Right cardiac atrium (tissue), 5 donors: ENCODE measurements around the gene TMEM59. TPM values are rescaled to one million over a fixed set of nuclear protein-coding genes. Genes with fewer than 3 reads are reported as not detected.
"Not testable (repeated sequence)": the region's sequence is repeated elsewhere in the genome, so short reads cannot be mapped to it uniquely, and the experiment has no call there.

ENCODE experiments used
- ATAC-seq, 2 donors: fragments of 200-7000 bp; cut with Tn5 transposase; one replicate each; pipeline versions ENCODE4 v1.8.0 to v1.9.1; 2020; ENCODE audit warnings: moderate library complexity in 2 of 2, mild to moderate bottlenecking in 1 of 2
- DNase-seq, 3 donors: peaks; one replicate each; pipeline ENCODE4 v3.0.0-alpha.2; 2020
- H3K27ac ChIP-seq: one replicate; pipeline ENCODE4 v1.5.1; 2013; ENCODE audit warnings: mild to moderate bottlenecking, low read length, control low read depth, moderate library complexity
- H3K27me3 ChIP-seq: one replicate; pipeline ENCODE4 v1.6.1; 2013; ENCODE audit not compliant: control insufficient read depth, insufficient read depth
- H3K4me1 ChIP-seq: one replicate; pipeline ENCODE4 v1.6.1; 2013; ENCODE audit warnings: low read length; ENCODE audit not compliant: control insufficient read depth, insufficient read depth
- H3K4me3 ChIP-seq: one replicate; pipeline ENCODE4 v1.5.1; 2013; ENCODE audit warnings: low read length, control low read depth
- H3K9me3 ChIP-seq: one replicate; pipeline ENCODE4 v1.6.1; 2013; ENCODE audit warnings: low read length; ENCODE audit not compliant: control insufficient read depth
- WGBS: extraction: QIAGEN DNeasy Blood & Tissue Kit; methylation state at CpG from one replicate; pipeline ENCODE4 v1.1.7; 2013; 5-methylcytosine and 5-hydroxymethylcytosine counted together
- intact Hi-C, 4 donors: fragments of 100-400 bp; cut with DNase I; formaldehyde crosslinking; loops; one replicate each; pipeline versions ENCODE4 v1.11.0 to v1.14.0; 2022 to 2023
- polyA plus RNA-seq: library from polyadenylated mRNA; stranded (reverse); fragments of 200-250 nt; gene quantifications from one replicate; pipeline ENCODE4 v1.2.3, GENCODE V29; 2013
- total RNA-seq, 4 donors: library from RNA; stranded (reverse); fragmentation: NEBNext Ultra II Directional; extraction: Animal tissue kit (Norgen Biotek cat#: 25700); gene quantifications; one replicate each; pipeline ENCODE4 v1.2.1, GENCODE V29; 2021
- donor health status: healthy with polysubstance abuse.
- donor health status: DM: no; HTN: yes; CAD: no.
- donor health status: DM: no; HTN: no; CAD: no.
- donor health status: DM: no; HTN: yes; CAD: no; lungs with severe emphysema.
- donor health status: DM: yes; HTN: yes; CAD: no.

The TMEM59 gene
- total and polyA plus RNA-seq, 5 donors: 245 to 377 (median 352) TPM

DNA sequence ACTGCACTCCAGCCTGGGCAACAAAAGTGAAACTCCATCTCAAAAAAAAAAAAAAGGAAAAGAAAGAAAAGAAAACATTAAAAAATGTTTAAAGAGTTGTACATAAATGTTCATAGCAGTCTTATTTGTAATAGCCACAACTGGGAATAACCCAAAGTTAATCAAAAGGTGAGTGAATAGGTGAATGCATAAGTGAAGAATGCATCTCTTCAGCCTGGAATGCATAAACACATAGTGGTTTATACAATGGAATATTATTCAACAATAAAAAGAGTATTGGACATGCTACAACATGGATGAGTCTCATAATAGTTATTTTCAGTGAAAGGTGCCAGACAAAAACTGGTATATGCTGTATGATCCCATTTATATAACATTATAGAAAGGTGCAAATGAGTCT lies 53.1 kb downstream of the TMEM59 start:
- no peak overlapping the region for H3K4me3 ChIP-seq
- H3K27ac ChIP-seq: no peak overlapping the region
- ATAC-seq (no peak), DNase-seq (no peak)
- intact Hi-C loops: no loop called here
- H3K4me1 ChIP-seq: no peaks in the 10 kb centered on the region
- no peaks in the 10 kb centered on the region for H3K27me3 ChIP-seq
- H3K9me3 ChIP-seq: no peaks in the 10 kb centered on the region

DNA sequence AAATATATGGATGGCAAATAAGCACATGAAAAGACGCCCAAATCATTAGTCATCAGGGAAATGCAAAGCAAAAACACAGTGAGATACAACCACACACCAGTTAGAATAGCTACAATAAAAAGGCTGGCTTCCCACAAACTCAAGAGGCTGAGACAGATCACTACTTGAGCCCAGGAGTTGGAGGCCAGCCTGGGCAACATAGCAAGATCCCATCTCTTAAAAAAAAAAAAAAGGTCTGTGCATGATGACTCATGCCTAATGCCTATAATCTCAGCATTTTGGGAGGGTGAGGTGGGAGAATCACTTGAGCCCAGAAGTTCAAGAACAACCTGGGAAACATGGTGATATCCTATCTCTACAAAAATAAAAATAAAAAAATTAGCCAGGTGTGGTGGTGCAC lies 54.8 kb downstream of the TMEM59 start:
- WGBS: 94% methylated on average over 1 of the region's 1 CpG
- DNase-seq: no peak
- Histone ChIP-seq H3K9me3 (no peaks in the 10 kb centered on the region), H3K27me3 (no peaks in the 10 kb centered on the region), H3K4me1 (no peaks in the 10 kb centered on the region), H3K4me3 (no peak overlapping the region), H3K27ac (no peak overlapping the region)
- ATAC-seq: no peak
- intact Hi-C loops: no loop called here

DNA sequence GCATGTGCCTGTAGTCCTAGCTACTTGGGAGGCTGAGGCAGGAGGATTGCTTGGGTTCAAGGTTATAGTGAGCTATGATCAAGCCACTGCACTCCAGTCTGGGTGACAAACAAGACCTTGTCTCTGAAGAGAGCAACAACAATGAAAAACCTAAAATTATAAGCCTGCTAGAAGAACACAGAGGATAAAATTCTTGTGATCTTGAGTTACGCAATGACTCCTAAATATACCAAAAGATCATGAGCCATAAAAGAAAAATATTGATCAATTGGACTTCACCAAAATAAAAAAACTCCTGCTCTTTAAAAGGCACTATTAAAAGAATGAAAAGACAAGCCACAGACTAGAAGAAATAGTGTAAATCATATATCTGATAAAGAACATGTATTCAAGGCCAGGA lies 57.3 kb downstream of the TMEM59 start:
- H3K27me3 ChIP-seq: no peaks in the 10 kb centered on the region
- no peak overlapping the region for H3K4me3 ChIP-seq
- 94% methylated on average over 1 of the region's 1 CpG for WGBS
- H3K27ac ChIP-seq: no peak overlapping the region
- no peaks in the 10 kb centered on the region for H3K9me3 ChIP-seq
- H3K4me1 ChIP-seq: no peaks in the 10 kb centered on the region
- no peak for ATAC-seq
- no peak for DNase-seq
- intact Hi-C loops: no loop called here

DNA sequence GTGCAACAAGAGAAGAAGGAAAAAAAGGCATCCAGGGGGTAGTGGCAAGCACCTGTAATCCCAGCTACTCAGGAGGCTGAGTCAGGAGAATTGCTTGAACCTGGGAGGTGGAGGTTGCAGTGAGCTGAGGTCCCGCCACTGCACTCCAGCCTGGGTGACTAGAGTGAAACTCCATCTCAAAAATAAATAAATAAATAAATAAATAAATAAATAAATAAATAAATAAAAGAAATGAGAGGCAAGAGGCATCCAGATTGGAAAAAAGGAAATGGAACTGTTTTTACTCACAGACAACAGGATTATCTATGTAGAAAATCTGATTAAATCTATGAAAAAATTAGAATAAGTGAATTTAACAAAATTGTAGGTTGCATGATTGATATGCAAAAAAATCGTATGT lies 58.5 kb downstream of the TMEM59 start:
- DNase-seq, H3K4me3 ChIP-seq, ATAC-seq, H3K9me3 ChIP-seq, H3K27me3 ChIP-seq, H3K4me1 ChIP-seq, intact Hi-C loops, H3K27ac ChIP-seq: not testable (repeated sequence)
- WGBS: 85% methylated on average over 2 of the region's 2 CpGs

DNA sequence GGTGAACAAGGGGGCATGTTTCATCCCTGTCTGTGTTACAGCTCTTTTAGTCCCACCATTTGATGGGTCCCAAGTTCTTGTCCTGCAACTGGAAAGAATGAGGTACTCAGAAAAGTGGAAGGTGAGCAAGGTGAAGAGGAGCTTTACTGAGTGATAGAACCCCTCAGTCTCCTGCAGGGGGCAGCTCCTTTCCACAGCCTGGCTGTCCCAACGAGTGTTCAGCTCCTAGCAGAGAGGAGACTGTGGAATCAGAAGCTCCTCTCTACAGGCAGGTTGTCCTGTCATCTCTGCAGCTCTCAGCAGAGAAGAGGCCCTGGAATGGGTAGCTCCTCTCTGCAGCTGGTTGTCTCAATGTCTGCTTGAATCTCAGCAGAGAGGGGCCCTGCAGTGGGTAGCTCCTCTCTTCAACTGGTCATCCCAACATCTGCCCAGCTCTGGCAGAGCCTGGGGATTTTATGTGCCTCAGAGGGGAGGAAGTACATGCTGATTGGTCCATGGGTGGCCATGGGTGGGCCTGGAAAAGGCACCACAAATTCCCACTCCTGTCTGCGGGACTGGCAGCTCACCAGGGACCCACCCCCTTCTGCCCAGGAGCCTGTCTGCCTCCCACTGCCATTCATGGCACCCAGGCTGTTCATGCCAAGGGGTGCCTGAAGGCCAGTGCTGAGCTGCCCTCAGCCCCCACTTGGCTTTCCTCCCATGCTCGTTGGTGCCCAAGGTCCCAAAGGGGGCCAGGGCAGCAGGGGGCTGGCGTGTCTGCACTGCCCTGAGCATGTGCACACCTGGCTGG lies 60.7 kb downstream of the TMEM59 start:
- Histone ChIP-seq H3K4me1 (no peaks in the 10 kb centered on the region), H3K4me3 (no peak overlapping the region), H3K27me3 (no peaks in the 10 kb centered on the region), H3K9me3 (no peaks in the 10 kb centered on the region), H3K27ac (no peak overlapping the region)
- intact Hi-C loops: no loop called here
- DNase-seq (no peak), ATAC-seq (no peak)
- WGBS: 62% methylated on average over 4 of the region's 4 CpGs

DNA sequence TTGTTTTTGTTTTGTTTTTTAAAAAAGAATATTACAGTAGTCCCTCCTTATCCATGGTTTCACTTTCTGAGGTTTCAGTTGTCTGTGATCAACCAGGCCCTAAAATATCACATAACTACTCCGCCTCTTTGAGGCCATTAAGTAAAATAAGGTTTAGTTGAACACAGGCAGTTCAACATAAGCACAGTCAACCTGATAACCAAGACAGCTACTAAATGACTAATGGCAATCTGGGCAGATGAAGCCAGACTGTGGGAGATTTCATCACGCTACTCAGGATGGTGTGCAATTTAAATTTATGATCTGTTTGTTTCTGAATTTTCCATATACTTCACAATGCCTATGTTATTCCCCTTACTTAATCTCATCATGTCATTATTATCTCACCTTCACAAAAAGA lies 65.1 kb downstream of the TMEM59 start:
- Histone ChIP-seq H3K4me1 (no peaks in the 10 kb centered on the region), H3K4me3 (no peak overlapping the region), H3K27ac (no peak overlapping the region), H3K27me3 (no peaks in the 10 kb centered on the region), H3K9me3 (no peaks in the 10 kb centered on the region)
- intact Hi-C loops: no loop called here
- WGBS: 84% methylated on average over 2 of the region's 2 CpGs
- no peak for DNase-seq
- ATAC-seq: no peak

DNA sequence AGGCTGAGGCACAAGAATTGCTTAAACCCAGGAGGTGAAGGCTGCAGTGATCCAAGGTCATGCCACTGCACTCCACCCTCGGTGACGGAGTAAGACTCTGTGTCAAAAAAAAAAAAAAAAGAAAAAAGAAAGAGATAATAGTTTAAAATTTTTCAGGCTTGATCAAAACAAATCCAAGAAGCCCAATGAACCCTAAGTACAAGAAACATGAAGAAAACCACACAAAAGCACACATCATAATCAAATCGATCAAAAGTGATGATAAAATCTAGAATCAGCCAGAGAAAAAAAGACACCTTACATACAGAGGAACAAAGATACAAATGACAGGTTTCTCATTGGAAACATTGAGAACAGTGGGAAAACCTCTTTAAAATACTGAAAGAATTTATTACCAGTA lies 66.5 kb downstream of the TMEM59 start:
- DNase-seq (no peak), ATAC-seq (no peak)
- 96% methylated on average over 3 of the region's 3 CpGs for WGBS
- Histone ChIP-seq H3K4me3 (no peak overlapping the region), H3K4me1 (peaks cover 3% of the 10 kb centered on the region), H3K27me3 (no peaks in the 10 kb centered on the region), H3K9me3 (no peaks in the 10 kb centered on the region), H3K27ac (no peak overlapping the region)
- intact Hi-C loops: no loop called here

DNA sequence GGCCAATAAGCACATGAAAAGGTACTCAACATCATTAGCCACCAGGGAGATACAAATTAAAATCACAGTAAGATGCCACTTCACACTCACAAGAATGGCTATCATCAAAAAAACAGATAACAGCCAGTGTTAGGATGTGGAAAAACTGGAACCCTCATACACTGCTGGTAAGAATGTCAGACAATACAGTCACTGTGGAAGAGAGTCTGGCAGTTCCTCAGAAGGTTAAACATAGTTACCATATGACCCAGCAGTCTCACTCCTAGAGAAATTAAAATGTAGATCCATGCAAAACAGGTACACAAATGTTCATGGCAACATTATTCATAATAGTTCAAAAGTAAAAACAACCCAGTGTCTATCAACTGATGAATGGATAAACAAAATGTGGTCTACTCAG lies 68.3 kb downstream of the TMEM59 start:
- DNase-seq (no peak), ATAC-seq (no peak)
- intact Hi-C loops: no loop called here
- Histone ChIP-seq H3K27ac (no peak overlapping the region), H3K4me1 (peaks cover 3% of the 10 kb centered on the region), H3K27me3 (no peaks in the 10 kb centered on the region), H3K9me3 (no peaks in the 10 kb centered on the region), H3K4me3 (no peak overlapping the region)

DNA sequence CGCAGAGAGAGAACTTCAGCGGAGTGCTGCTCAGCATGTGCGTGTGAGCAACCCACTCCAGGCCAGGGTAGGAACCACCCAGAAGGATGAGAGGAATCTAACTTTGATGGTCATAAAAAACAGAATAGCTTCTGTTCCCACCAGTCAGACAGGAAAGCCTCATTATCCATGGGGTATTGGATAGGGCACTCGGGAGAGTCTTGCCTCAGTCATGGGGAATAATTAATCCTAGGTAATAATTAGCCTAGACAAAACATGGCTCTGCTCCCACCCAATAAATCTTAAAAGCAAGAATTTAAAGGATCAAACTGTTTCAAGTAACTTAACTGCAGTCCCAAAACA lies 70.3 kb downstream of the TMEM59 start:
- H3K9me3 ChIP-seq: no peaks in the 10 kb centered on the region
- 20% methylated on average over 4 of the region's 4 CpGs for WGBS
- DNase-seq (no peak), ATAC-seq (no peak)
- intact Hi-C loops: no loop called here
- peak overlapping the region; percentile 38 for H3K4me3 ChIP-seq
- peaks cover 3% of the 10 kb centered on the region for H3K4me1 ChIP-seq
- H3K27me3 ChIP-seq: no peaks in the 10 kb centered on the region
- no peak overlapping the region for H3K27ac ChIP-seq

DNA sequence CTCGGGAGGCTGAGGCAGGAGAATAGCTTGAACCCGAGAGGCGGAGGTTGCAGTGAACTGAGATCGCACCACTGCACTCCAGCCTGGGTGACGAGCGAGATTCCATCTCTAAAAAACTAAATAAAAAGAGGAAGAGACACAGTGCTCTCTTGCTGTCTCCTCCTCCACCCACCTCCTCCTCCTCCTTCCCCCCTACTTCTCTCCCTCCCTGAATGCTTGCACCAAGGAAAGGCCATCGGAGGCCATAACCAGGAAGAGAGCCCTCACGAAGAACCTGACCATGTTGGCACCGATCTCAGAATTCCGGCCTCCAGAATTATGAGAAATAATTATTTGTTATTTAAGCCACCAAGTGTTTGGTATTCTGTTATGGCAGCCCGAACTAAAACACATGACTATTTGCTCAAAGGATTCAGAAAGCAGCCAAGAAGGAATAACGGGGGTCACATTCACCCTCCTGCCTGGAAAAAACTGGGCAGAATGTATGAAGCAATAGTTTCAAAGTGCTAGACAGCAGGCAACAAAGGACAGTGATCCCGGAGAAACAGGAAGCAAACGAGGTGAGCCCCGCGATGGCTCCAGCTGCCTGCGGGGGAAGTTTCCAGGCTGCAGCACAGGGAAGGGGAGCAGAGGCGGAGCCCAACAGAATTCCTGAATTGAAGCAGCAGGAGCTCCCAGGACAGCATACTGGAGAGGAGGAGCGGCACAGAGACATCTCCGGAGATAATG lies 70.8 kb downstream of the TMEM59 start:
- Histone ChIP-seq H3K4me3 (peak overlapping the region; percentile 38), H3K9me3 (no peaks in the 10 kb centered on the region), H3K27me3 (no peaks in the 10 kb centered on the region), H3K4me1 (peaks cover 3% of the 10 kb centered on the region), H3K27ac (no peak overlapping the region)
- ATAC-seq (peak; percentile 68 to 77), DNase-seq (peak; percentile 28 to 68 (median 55))
- WGBS: 34% methylated on average over 20 of the region's 20 CpGs
- intact Hi-C loops: no loop called here

DNA sequence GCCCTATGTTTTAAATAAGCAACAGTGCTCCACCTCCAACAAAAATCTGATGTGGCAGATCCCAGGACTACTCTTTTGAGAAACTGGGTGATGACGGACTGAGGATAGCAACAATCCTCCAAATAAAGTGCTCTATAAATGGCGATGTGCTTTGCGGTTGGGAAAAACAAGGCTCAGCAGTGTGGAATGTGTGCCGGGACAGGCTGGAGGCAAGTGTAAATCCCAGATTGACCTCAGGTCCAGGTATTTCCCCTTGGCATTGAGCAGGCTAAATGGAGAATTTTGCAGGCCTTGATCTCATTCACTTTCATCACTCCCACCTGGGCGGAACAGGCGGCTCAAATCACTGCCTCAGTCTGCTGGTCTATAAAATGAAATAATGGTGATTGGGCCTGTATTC lies 71.8 kb downstream of the TMEM59 start:
- no peaks in the 10 kb centered on the region for H3K9me3 ChIP-seq
- no peaks in the 10 kb centered on the region for H3K27me3 ChIP-seq
- H3K27ac ChIP-seq: no peak overlapping the region
- peaks cover 3% of the 10 kb centered on the region for H3K4me1 ChIP-seq
- intact Hi-C loops: no loop called here
- DNase-seq (no peak), ATAC-seq (no peak)
- H3K4me3 ChIP-seq: no peak overlapping the region
- 96% methylated on average over 6 of the region's 6 CpGs for WGBS
